WERI-Rb-1 (cell line): Measurements from ENCODE around the gene SLF2.

Source experiments
- DNase-seq: peaks from one replicate; pipeline ENCODE4 v3.0.0-alpha.2; 2020
- H3K27ac ChIP-seq: fragments of 250-450 bp; sonication (Bioruptor Pico); 2 replicates; pipeline ENCODE4 v1.5.1; 2020; ENCODE audit warnings: mild to moderate bottlenecking, moderate library complexity
- H3K27me3 ChIP-seq: fragments of 250-450 bp; sonication (Bioruptor Pico); 2 replicates; pipeline ENCODE4 v1.5.1; 2021; ENCODE audit warnings: mild to moderate bottlenecking, low read depth, moderate library complexity; ENCODE audit not compliant: insufficient read depth, severe bottlenecking
- H3K36me3 ChIP-seq: fragments of 250-450 bp; sonication (Bioruptor Pico); 2 replicates; pipeline ENCODE4 v1.5.1; 2020; ENCODE audit warnings: mild to moderate bottlenecking, moderate library complexity
- H3K4me3 ChIP-seq: 2 replicates; pipeline ENCODE4 v1.5.1; 2011; ENCODE audit warnings: low read depth, mild to moderate bottlenecking, control low read depth, low read length
- H3K9me3 ChIP-seq: fragments of 250-450 bp; sonication (Bioruptor Pico); 2 replicates; pipeline ENCODE4 v1.5.1; 2021; ENCODE audit warnings: mild to moderate bottlenecking, moderate library complexity; ENCODE audit not compliant: severe bottlenecking
- TF ChIP-seq, protein P1 (sequence below): IDR thresholded peaks from 2 replicates; pipeline ENCODE4 v1.5.1; 2011; ENCODE audit warnings: low read depth, mild to moderate bottlenecking, control low read depth, inconsistent platforms, low read length

The SLF2 gene

DNA sequence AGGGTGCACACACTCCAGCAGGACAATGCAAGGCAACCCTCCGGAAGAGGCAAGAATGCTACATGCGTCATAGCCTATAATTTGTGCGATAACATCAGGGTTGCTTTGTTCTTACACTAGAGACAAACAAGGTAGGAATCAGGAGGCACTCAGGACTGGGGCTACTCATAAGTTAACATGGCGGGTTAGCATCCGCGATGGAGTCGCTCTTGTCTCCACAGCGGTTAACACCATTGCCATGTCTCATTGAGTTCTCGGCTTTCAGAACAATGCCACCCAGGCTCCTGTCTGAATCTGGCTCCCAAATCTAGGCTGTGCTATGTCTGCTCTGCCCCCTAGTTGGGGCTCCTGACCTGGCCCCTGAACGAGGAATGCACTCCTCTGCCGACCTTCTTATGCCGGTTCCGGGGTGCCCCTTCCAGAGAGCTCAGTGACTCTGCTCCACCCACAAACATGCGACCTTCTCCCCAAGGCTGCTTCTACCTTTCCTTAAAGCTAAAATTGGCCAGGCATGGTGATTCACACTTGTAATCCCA is 24.9 kb upstream of the SLF2 start:
- no peak overlapping the region for H3K4me3 ChIP-seq
- no peak overlapping the region for H3K27ac ChIP-seq
- H3K9me3 ChIP-seq, result no peaks in the 10 kb centered on the region
- H3K27me3 ChIP-seq, result no peaks in the 10 kb centered on the region
- TF ChIP-seq, protein P1, sequence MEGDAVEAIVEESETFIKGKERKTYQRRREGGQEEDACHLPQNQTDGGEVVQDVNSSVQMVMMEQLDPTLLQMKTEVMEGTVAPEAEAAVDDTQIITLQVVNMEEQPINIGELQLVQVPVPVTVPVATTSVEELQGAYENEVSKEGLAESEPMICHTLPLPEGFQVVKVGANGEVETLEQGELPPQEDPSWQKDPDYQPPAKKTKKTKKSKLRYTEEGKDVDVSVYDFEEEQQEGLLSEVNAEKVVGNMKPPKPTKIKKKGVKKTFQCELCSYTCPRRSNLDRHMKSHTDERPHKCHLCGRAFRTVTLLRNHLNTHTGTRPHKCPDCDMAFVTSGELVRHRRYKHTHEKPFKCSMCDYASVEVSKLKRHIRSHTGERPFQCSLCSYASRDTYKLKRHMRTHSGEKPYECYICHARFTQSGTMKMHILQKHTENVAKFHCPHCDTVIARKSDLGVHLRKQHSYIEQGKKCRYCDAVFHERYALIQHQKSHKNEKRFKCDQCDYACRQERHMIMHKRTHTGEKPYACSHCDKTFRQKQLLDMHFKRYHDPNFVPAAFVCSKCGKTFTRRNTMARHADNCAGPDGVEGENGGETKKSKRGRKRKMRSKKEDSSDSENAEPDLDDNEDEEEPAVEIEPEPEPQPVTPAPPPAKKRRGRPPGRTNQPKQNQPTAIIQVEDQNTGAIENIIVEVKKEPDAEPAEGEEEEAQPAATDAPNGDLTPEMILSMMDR, result no peak
- H3K36me3 ChIP-seq, result no peaks in the 10 kb centered on the region
- no peak for DNase-seq

DNA sequence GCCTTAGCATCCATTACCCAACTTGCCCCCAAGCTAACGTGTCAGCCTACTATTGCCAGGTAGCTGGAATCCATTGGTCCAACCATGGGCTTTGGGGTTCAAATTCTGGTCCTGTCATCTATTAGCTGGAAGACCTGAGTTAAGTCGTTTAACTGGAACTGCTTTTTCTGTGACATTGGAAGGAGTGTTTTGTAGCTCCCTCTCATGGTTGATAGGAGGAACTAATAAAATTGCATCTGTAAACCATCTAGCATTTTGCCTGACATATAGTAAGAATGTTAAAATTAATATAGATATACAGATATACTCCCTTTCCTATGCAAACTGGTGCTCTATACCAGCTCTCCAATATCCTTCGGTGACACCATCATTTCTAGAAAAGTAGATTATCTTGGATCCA is 23.8 kb upstream of the SLF2 start:
- H3K4me3 ChIP-seq, result no peak overlapping the region
- no peaks in the 10 kb centered on the region for H3K27me3 ChIP-seq
- H3K9me3 ChIP-seq, result no peaks in the 10 kb centered on the region
- H3K36me3 ChIP-seq, result no peaks in the 10 kb centered on the region
- no peak overlapping the region for H3K27ac ChIP-seq
- no peak for DNase-seq
- TF ChIP-seq, protein P1, result no peak; the same call in 1 of the 2 replicates

- H3K36me3 ChIP-seq, result no peaks in the 10 kb centered on the region
- no peaks in the 10 kb centered on the region for H3K27me3 ChIP-seq
- no peak overlapping the region for H3K27ac ChIP-seq
- TF ChIP-seq, protein P1, result no peak
- no peak overlapping the region for H3K4me3 ChIP-seq
- H3K9me3 ChIP-seq, result no peaks in the 10 kb centered on the region
- no peak for DNase-seq
These were observed 23.2 kb upstream of the SLF2 start for GRCh38 chr10:100889546-100889945.

- H3K36me3 ChIP-seq, result no peaks in the 10 kb centered on the region
- H3K9me3 ChIP-seq, result no peaks in the 10 kb centered on the region
- H3K27ac ChIP-seq, result no peak overlapping the region; the same call in 1 of the 2 replicates
- no peak overlapping the region for H3K4me3 ChIP-seq
- TF ChIP-seq, protein P1, result no peak
- no peak for DNase-seq
- no peaks in the 10 kb centered on the region for H3K27me3 ChIP-seq
These were observed 22.6 kb upstream of the SLF2 start for GRCh38 chr10:100890141-100890672.

GRCh38 chr10:100890673-100891317 is 22.0 kb upstream of the SLF2 start:
- Histone ChIP-seq H3K4me3 (no peak overlapping the region), H3K27ac (no peak overlapping the region; the same call in 1 of the 2 replicates), H3K36me3 (no peaks in the 10 kb centered on the region), H3K27me3 (no peaks in the 10 kb centered on the region), H3K9me3 (no peaks in the 10 kb centered on the region)
- DNase-seq, result no peak
- TF ChIP-seq, protein P1, result no peak
